DOHH2 (cell line): ENCODE data around the gene TIMM23.

Source experiments
- EZH2phosphoT487 ChIP-seq: fragments of 200-600 bp; sonication (generic); IDR thresholded peaks from 2 replicates; pipeline ENCODE4 v1.6.1; 2017; ENCODE audit warnings: borderline replicate concordance, mild to moderate bottlenecking, antibody characterized with exemption, low read length, moderate library complexity, mixed read lengths
- TF ChIP-seq, protein P1 (sequence below): fragments of 200-600 bp; sonication (generic); IDR thresholded peaks from one replicate; pipeline ENCODE4 v1.5.1; 2014; ENCODE audit warnings: antibody characterized with exemption, mild to moderate bottlenecking, low read depth, low read length; ENCODE audit not compliant: poor library complexity, severe bottlenecking

DNA sequence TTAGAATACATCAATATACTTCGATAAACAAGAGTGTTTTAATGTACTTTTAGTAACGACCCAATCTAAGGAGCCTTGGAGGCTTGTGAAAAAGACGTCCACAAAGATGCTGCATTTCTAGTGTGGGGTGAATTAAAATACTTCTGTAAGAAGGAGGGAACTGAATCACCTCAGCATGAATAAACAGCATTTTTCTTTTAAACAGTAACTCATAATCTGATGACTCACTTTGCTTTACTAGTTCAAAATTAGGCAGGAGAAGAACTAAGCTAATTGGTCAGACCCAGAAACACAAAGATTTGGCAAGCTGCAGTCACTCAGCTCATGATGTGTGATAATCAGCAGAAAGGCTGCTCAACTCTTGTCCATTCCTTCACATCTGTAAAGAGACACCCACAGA, 33.9 kb downstream of the TIMM23 start:
- TF ChIP-seq, protein P1, sequence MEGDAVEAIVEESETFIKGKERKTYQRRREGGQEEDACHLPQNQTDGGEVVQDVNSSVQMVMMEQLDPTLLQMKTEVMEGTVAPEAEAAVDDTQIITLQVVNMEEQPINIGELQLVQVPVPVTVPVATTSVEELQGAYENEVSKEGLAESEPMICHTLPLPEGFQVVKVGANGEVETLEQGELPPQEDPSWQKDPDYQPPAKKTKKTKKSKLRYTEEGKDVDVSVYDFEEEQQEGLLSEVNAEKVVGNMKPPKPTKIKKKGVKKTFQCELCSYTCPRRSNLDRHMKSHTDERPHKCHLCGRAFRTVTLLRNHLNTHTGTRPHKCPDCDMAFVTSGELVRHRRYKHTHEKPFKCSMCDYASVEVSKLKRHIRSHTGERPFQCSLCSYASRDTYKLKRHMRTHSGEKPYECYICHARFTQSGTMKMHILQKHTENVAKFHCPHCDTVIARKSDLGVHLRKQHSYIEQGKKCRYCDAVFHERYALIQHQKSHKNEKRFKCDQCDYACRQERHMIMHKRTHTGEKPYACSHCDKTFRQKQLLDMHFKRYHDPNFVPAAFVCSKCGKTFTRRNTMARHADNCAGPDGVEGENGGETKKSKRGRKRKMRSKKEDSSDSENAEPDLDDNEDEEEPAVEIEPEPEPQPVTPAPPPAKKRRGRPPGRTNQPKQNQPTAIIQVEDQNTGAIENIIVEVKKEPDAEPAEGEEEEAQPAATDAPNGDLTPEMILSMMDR, result no peak
- TF ChIP-seq EZH2phosphoT487, result no peak
